Osteoblast (primary cell): Measurements from ENCODE around the gene SLC2A13. TPM values are rescaled to one million over a fixed set of nuclear protein-coding genes. Genes with fewer than 3 reads are reported as not detected.

Experiments
- DNase-seq: peaks from one replicate; pipeline ENCODE4 v3.0.0; 2011; ENCODE audit warnings: low spot score, mixed read lengths; ENCODE audit not compliant: insufficient read length; ENCODE audit errors: missing footprints
- H2AFZ ChIP-seq: 2 replicates; pipeline ENCODE4 v1.6.0; 2011; ENCODE audit warnings: mild to moderate bottlenecking, low read length
- H3K27ac ChIP-seq: 2 replicates; pipeline ENCODE4 v1.5.1; 2011; ENCODE audit warnings: mild to moderate bottlenecking, low read depth, low read length, moderate library complexity
- H3K27me3 ChIP-seq: 2 replicates; pipeline ENCODE4 v1.6.0; 2012; ENCODE audit warnings: mild to moderate bottlenecking, control low read depth, inconsistent platforms, low read length, moderate library complexity; ENCODE audit not compliant: insufficient read depth
- H3K36me3 ChIP-seq: 2 replicates; pipeline ENCODE4 v1.5.1; 2011; ENCODE audit warnings: mild to moderate bottlenecking, low read length, control low read depth, moderate library complexity; ENCODE audit not compliant: insufficient read depth
- H3K4me1 ChIP-seq: 2 replicates; pipeline ENCODE4 v1.5.1; 2011; ENCODE audit warnings: mild to moderate bottlenecking, low read length, control low read depth, moderate library complexity; ENCODE audit not compliant: insufficient read depth
- H3K4me2 ChIP-seq: 2 replicates; pipeline ENCODE4 v1.6.0; 2011; ENCODE audit warnings: mild to moderate bottlenecking, low read length; ENCODE audit not compliant: insufficient read depth
- H3K4me3 ChIP-seq: fragments of 200-600 bp; sonication (generic); 3 replicates; pipeline ENCODE4 v1.5.1; 2012; ENCODE audit warnings: mild to moderate bottlenecking, low read length, inconsistent platforms; ENCODE audit not compliant: insufficient read depth
- H3K79me2 ChIP-seq: 2 replicates; pipeline ENCODE4 v1.6.0; 2012; ENCODE audit warnings: mild to moderate bottlenecking, low read length, control low read depth, inconsistent platforms; ENCODE audit not compliant: insufficient read depth
- H3K9me3 ChIP-seq: 2 replicates; pipeline ENCODE4 v1.5.1; 2011; ENCODE audit warnings: low read depth, low read length, control low read depth
- H4K20me1 ChIP-seq: 2 replicates; pipeline ENCODE4 v1.6.0; 2012; ENCODE audit warnings: mild to moderate bottlenecking, low read length, control low read depth; ENCODE audit not compliant: insufficient read depth
- CTCF ChIP-seq: IDR thresholded peaks from 2 replicates; pipeline ENCODE4 v1.5.1; 2011; ENCODE audit warnings: mild to moderate bottlenecking, low read depth, low read length, moderate library complexity; ENCODE audit errors: extremely low read depth
- total RNA-seq: library from RNA; depleted of rRNA; stranded (reverse); fragments of >200 nt; gene quantifications from 2 replicates; pipeline ENCODE4 v1.2.3, GENCODE V29; 2012

Gene SLC2A13
- total RNA-seq, 1 donor, result 12.3 TPM

GRCh38 chr12:40127408-40127807 lies 21.5 kb upstream of the SLC2A13 start:
- Histone ChIP-seq H3K9me3 (no peaks in the 10 kb centered on the region), H3K4me2 (no peak overlapping the region)
- TF ChIP-seq CTCF, result no peak

DNA sequence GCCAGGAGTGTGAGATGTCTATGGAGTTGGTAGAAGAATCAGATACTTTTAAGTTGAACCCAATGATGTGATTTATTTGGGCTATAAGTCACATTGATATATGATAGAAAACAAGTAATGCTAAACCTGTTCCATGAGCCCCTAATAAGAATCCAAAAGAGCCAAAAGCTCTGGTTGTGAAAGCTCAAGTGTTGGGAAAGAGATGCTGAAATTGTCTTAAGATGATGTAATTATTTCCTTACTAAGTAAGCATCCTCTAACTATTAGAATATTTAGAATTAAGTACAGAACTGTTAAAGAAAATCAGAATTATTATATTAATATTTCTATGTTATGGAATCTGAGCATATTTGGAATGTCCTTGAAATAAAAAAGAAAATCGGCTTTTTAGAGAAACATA lies 17.6 kb upstream of the SLC2A13 start:
- Histone ChIP-seq H3K9me3 (no peaks in the 10 kb centered on the region), H3K4me2 (no peak overlapping the region), H3K36me3 (no peaks in the 10 kb centered on the region), H3K4me3 (no peak overlapping the region), H2AFZ (no peak overlapping the region), H3K27ac (no peak overlapping the region), H3K4me1 (no peaks in the 10 kb centered on the region), H4K20me1 (no peaks in the 10 kb centered on the region), H3K27me3 (no peaks in the 10 kb centered on the region), H3K79me2 (no peaks in the 10 kb centered on the region)
- DNase-seq, result no peak
- no peak for TF ChIP-seq CTCF

More at GRCh38 chr12:40127408-40127807, 21.5 kb upstream of the SLC2A13 start:
- H3K36me3 ChIP-seq, result no peaks in the 10 kb centered on the region
- no peak overlapping the region for H3K27ac ChIP-seq
- DNase-seq, result no peak
- H3K4me1 ChIP-seq, result no peaks in the 10 kb centered on the region
- no peaks in the 10 kb centered on the region for H3K79me2 ChIP-seq
- no peak overlapping the region for H2AFZ ChIP-seq
- H3K27me3 ChIP-seq, result no peaks in the 10 kb centered on the region
- no peaks in the 10 kb centered on the region for H4K20me1 ChIP-seq
- H3K4me3 ChIP-seq, result no peak overlapping the region

- DNase-seq, result no peak
- H3K36me3 ChIP-seq, result no peaks in the 10 kb centered on the region
- H3K4me1 ChIP-seq, result no peaks in the 10 kb centered on the region
- H3K79me2 ChIP-seq, result no peaks in the 10 kb centered on the region
- H3K27me3 ChIP-seq, result no peaks in the 10 kb centered on the region
- no peak overlapping the region for H3K4me2 ChIP-seq
- no peak overlapping the region for H2AFZ ChIP-seq
- H3K4me3 ChIP-seq, result no peak overlapping the region
- no peak overlapping the region for H3K27ac ChIP-seq
- no peak for TF ChIP-seq CTCF
- no peaks in the 10 kb centered on the region for H4K20me1 ChIP-seq
- no peaks in the 10 kb centered on the region for H3K9me3 ChIP-seq
These were observed 17.0 kb upstream of the SLC2A13 start for GRCh38 chr12:40122842-40123241.

DNA sequence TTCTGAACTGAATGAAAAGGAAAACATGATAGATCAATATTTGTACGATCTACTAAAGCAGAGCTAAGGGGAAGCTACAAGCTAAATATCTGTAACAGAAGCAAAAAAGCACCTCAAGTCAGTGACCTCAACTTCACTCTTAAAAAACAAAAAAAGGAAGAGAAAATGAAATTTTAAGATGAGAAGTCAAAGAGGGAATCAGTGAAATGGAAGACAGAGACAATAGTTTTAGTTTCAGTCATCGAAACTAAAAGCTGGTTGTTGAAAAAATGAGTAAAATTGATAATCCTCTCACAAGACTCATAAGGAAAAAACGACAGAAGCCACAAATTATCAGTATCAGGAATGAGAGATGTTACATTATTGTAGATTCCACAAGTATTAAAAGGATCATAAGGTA lies 11.9 kb upstream of the SLC2A13 start:
- H3K4me3 ChIP-seq, result no peak overlapping the region
- no peaks in the 10 kb centered on the region for H3K27me3 ChIP-seq
- no peaks in the 10 kb centered on the region for H3K36me3 ChIP-seq
- H2AFZ ChIP-seq, result no peak overlapping the region
- H3K4me2 ChIP-seq, result no peak overlapping the region
- no peaks in the 10 kb centered on the region for H3K79me2 ChIP-seq
- peak; percentile 42 for DNase-seq
- H3K9me3 ChIP-seq, result no peaks in the 10 kb centered on the region
- no peaks in the 10 kb centered on the region for H4K20me1 ChIP-seq
- no peak for TF ChIP-seq CTCF
- H3K27ac ChIP-seq, result no peak overlapping the region
- no peaks in the 10 kb centered on the region for H3K4me1 ChIP-seq
